ENCODE measurements around the gene MRGPRX3.

Gene MRGPRX3

GRCh38 chr11:18132341-18132740 lies at the start of gene MRGPRX3:
Gene MRGPRX3, plus strand, starts transcription at chr11:18132571. Its CDS starts 4,632 bp downstream, at chr11:18137203.
- no peak within 1 kb of the TSS for H3K27ac ChIP-seq
- no peak for TF ChIP-seq CTCF (IDR thresholded peaks at IDR 0.05)

GRCh38 chr11:18088366-18088765 lies 44.0 kb upstream of the MRGPRX3 start:
- DNase-seq (ENCODE audit: low spot score), result no peak
- Histone ChIP-seq H3K4me3 (no peak overlapping the region), H3K27ac (no peak overlapping the region)
- TF ChIP-seq CTCF (IDR thresholded peaks at IDR 0.05), result no peak

More at GRCh38 chr11:18132341-18132740, at the start of gene MRGPRX3:
- DNase-seq (ENCODE audit: low spot score), result no peak
- no peak within 1 kb of the TSS for H3K4me3 ChIP-seq

GRCh38 chr11:18088966-18089365 lies 43.4 kb upstream of the MRGPRX3 start:
- no peak for TF ChIP-seq CTCF (IDR thresholded peaks at IDR 0.05)
- Histone ChIP-seq H3K4me3 (no peak overlapping the region), H3K27ac (no peak overlapping the region)
- DNase-seq (ENCODE audit: low spot score), result no peak

- H3K27ac ChIP-seq, result no peak overlapping the region
- no peak for DNase-seq (ENCODE audit: low spot score)
- TF ChIP-seq CTCF (IDR thresholded peaks at IDR 0.05), result no peak
- H3K4me3 ChIP-seq, result no peak overlapping the region
Observed at GRCh38 chr11:18091731-18092130, 40.6 kb upstream of the MRGPRX3 start.

GRCh38 chr11:18093959-18094358 lies 38.4 kb upstream of the MRGPRX3 start:
- Histone ChIP-seq H3K4me3 (no peak overlapping the region), H3K27ac (no peak overlapping the region)
- TF ChIP-seq CTCF (IDR thresholded peaks at IDR 0.05), result no peak
- DNase-seq (ENCODE audit: low spot score), result no peak

- H3K4me3 ChIP-seq, result no peak overlapping the region
- no peak overlapping the region for H3K27ac ChIP-seq
- TF ChIP-seq CTCF (IDR thresholded peaks at IDR 0.05), result no peak
- DNase-seq (ENCODE audit: low spot score), result no peak
Observed at GRCh38 chr11:18100926-18101656, 31.3 kb upstream of the MRGPRX3 start.

All from coronary artery (tissue), 2 donors.